ENCODE data around the gene UBXN7.

- no peak for TF ChIP-seq CSRNP3 (CRISPR knock-in tag; IDR thresholded peaks at IDR 0.05)
- TF ChIP-seq CSDC2 (CRISPR knock-in tag; IDR thresholded peaks at IDR 0.05) = no peak
- TF ChIP-seq ESRRG (CRISPR knock-in tag; IDR thresholded peaks at IDR 0.05) = no peak
- no peak for TF ChIP-seq GLIS3 (CRISPR knock-in tag; IDR thresholded peaks at IDR 0.05)
- no peak for TF ChIP-seq ZFP3 (CRISPR knock-in tag; IDR thresholded peaks at IDR 0.05)
- TF ChIP-seq POU6F1 (CRISPR knock-in tag; IDR thresholded peaks at IDR 0.05; ENCODE audit: borderline replicate concordance, low read depth) = no peak
Measured at GRCh38 chr3:196326936-196327335, 105.3 kb downstream of the UBXN7 start.

Data from SK-N-SH treated with all-trans-retinoic acid at 6 μM for 48 hours (cell line).